ENCODE data around the gene C10orf62. TPM values are rescaled to one million over a fixed set of nuclear protein-coding genes. Genes with fewer than 3 reads are reported as not detected.
"Not testable (repeated sequence)": the region's sequence is repeated elsewhere in the genome, so short reads cannot be mapped to it uniquely, and the experiment has no call there.

The C10orf62 gene
- total and polyA plus RNA-seq, 12 donors: 0.26 to 2.3 (median 0.90) TPM; not detected in 3

GRCh38 chr10:97633921-97634320, 44.4 kb downstream of the C10orf62 start:
- TF ChIP-seq POLR2A (IDR thresholded peaks at IDR 0.05): no peak
- TF ChIP-seq CTCF (IDR thresholded peaks at IDR 0.05): peak in 3 of 6 experiments; percentile 31 to 41 (median 35)
- no peaks in the 10 kb centered on the region for H3K36me3 ChIP-seq (replicated peaks in 1 of 2)
- peak overlapping the region in 2 of 5 donors; percentile 59 to 74 for H3K27ac ChIP-seq
- no peaks in the 10 kb centered on the region for H3K9me3 ChIP-seq (replicated peaks in 1 of 3)
- peak in 1 of 7 donors; percentile 10 for DNase-seq
- no peaks in the 10 kb centered on the region for H3K27me3 ChIP-seq
- H3K4me1 ChIP-seq (replicated peaks in 1 of 2): peaks cover 6% of the 10 kb centered on the region in 2 donors
- intact Hi-C loops (cut with DNase I): no loop called here
- H3K4me3 ChIP-seq: peak overlapping the region in 2 of 4 donors; percentile 82 to 95
- 66 to 82% (median 67%) methylated on average over 8 of the region's 8 CpGs for WGBS, 4 donors

- Histone ChIP-seq H3K9me3 (replicated peaks in 1 of 3) (no peaks in the 10 kb centered on the region), H3K36me3 (replicated peaks in 1 of 2) (no peaks in the 10 kb centered on the region), H3K27ac (no peak overlapping the region), H3K4me3 (no peak overlapping the region), H3K27me3 (no peaks in the 10 kb centered on the region), H3K4me1 (replicated peaks in 1 of 2) (peaks cover 6% of the 10 kb centered on the region in 2 donors)
- DNase-seq: no peak
- TF ChIP-seq CTCF (IDR thresholded peaks at IDR 0.05): no peak
- TF ChIP-seq POLR2A (IDR thresholded peaks at IDR 0.05): no peak
- WGBS, 4 donors: 83 to 96% (median 92%) methylated on average over 1 of the region's 1 CpG
- intact Hi-C loops (cut with DNase I): no loop called here
These were observed 46.1 kb downstream of the C10orf62 start for GRCh38 chr10:97635577-97635976.

GRCh38 chr10:97639090-97639489, 49.6 kb downstream of the C10orf62 start:
- intact Hi-C loops (cut with DNase I); H3K27ac ChIP-seq: not testable (repeated sequence)

GRCh38 chr10:97640174-97640867, 50.8 kb downstream of the C10orf62 start, which contains the start of gene PI4K2A:
Gene PI4K2A (plus strand): TSS chr10:97640671. CDS start chr10:97640743, 72 bp downstream.
- H3K4me1 ChIP-seq (replicated peaks in 1 of 2): peaks cover 14 to 18% of the 10 kb centered on the region in 2 donors
- H3K36me3 ChIP-seq (replicated peaks in 1 of 2): peaks cover 0 to 9% of the 10 kb centered on the region in 2 donors
- no peaks in the 10 kb centered on the region for H3K9me3 ChIP-seq (replicated peaks in 1 of 3)
- no peak for TF ChIP-seq CTCF (IDR thresholded peaks at IDR 0.05)
- TF ChIP-seq POLR2A (IDR thresholded peaks at IDR 0.05): peak; percentile 93 to 98
- no peaks in the 10 kb centered on the region for H3K27me3 ChIP-seq
- H3K27ac ChIP-seq: peak within 1 kb of the TSS; percentile 5 to 97 (median 92)
- 1 to 6% (median 2%) methylated on average over 19 to 54 of the region's 54 CpGs for WGBS, 4 donors
- intact Hi-C loops (cut with DNase I): no loop called here
- peak; percentile 99 to 100 (median 100) for DNase-seq
- peak within 1 kb of the TSS; percentile 39 to 88 (median 72) for H3K4me3 ChIP-seq

More at GRCh38 chr10:97639090-97639489, 49.6 kb downstream of the C10orf62 start:
- H3K9me3 ChIP-seq (replicated peaks in 1 of 3); DNase-seq; H3K36me3 ChIP-seq (replicated peaks in 1 of 2); H3K27me3 ChIP-seq; H3K4me3 ChIP-seq: not testable (repeated sequence)
- H3K4me1 ChIP-seq (replicated peaks in 1 of 2): peaks cover 14 to 18% of the 10 kb centered on the region in 2 donors
- 90 to 94% (median 93%) methylated on average over 3 of the region's 3 CpGs for WGBS, 4 donors

Other genes with a start within 250 kb of the C10orf62 start
- 10 to 100 TPM; 13.3 to 56.9 (median 27.5) TPM for gene RRP12, start 188.4 kb upstream of the C10orf62 start, total RNA-seq
- 10 to 100 TPM; 27.2 to 42.9 (median 35.6) TPM for gene RRP12, start 188.4 kb upstream of the C10orf62 start, polyA plus RNA-seq
- gene PGAM1, start 163.5 kb upstream of the C10orf62 start, total RNA-seq: 100 to 1,000 TPM; 307 to 578 (median 404) TPM
- 100 to 1,000 TPM in 1 of 3 donors, 10 to 100 TPM in 2; 55.4 to 627 (median 84.4) TPM for gene PGAM1, start 163.5 kb upstream of the C10orf62 start, polyA plus RNA-seq
- 10 to 100 TPM; 22.3 to 95.8 (median 32.7) TPM for gene EXOSC1, start 143.7 kb upstream of the C10orf62 start, total RNA-seq
- 10 to 100 TPM; 38.3 to 46.7 (median 38.5) TPM for gene EXOSC1, start 143.7 kb upstream of the C10orf62 start, polyA plus RNA-seq
- 10 to 100 TPM; 18.8 to 58.7 (median 24.7) TPM for gene ZDHHC16, start 143.5 kb upstream of the C10orf62 start, total RNA-seq
- 10 to 100 TPM; 30.9 to 41.1 (median 38.4) TPM for gene ZDHHC16, start 143.5 kb upstream of the C10orf62 start, polyA plus RNA-seq
- 100 to 1,000 TPM in 1 of 9 donors, 10 to 100 TPM in 8; 38.7 to 139 (median 61.0) TPM for gene MMS19, start 91.3 kb upstream of the C10orf62 start, total RNA-seq
- gene MMS19, start 91.3 kb upstream of the C10orf62 start, polyA plus RNA-seq: 10 to 100 TPM; 46.8 to 79.8 (median 68.4) TPM
- 10 to 100 TPM in 8 of 9 donors, 1 to 10 TPM in 1; 7.9 to 24.2 (median 13.3) TPM for gene UBTD1, start 90.8 kb upstream of the C10orf62 start, total RNA-seq
- 10 to 100 TPM in 2 of 3 donors, 1 to 10 TPM in 1; 1.4 to 20.6 (median 17.4) TPM for gene UBTD1, start 90.8 kb upstream of the C10orf62 start, polyA plus RNA-seq
- 1 to 10 TPM in 5 of 9 donors, under 1 TPM in 2, not detected in 2; 0.67 to 2.9 (median 2.3) TPM for gene ANKRD2, start 16.9 kb upstream of the C10orf62 start, total RNA-seq
- gene ANKRD2, start 16.9 kb upstream of the C10orf62 start, polyA plus RNA-seq: under 1 TPM; 0.24 to 0.81 (median 0.72) TPM
- gene HOGA1, start 5.3 kb upstream of the C10orf62 start, total RNA-seq: 10 to 100 TPM in 6 of 9 donors, 1 to 10 TPM in 3; 2.1 to 30.8 (median 13.3) TPM
- 10 to 100 TPM in 2 of 3 donors, 1 to 10 TPM in 1; 3.2 to 13.6 (median 12.1) TPM for gene HOGA1, start 5.3 kb upstream of the C10orf62 start, polyA plus RNA-seq
- gene MORN4, start 43.8 kb downstream of the C10orf62 start, total RNA-seq: 10 to 100 TPM in 2 of 9 donors, 1 to 10 TPM in 7; 1.6 to 12.2 (median 7.9) TPM
- gene MORN4, start 43.8 kb downstream of the C10orf62 start, polyA plus RNA-seq: 10 to 100 TPM in 2 of 3 donors, 1 to 10 TPM in 1; 5.1 to 15.0 (median 11.7) TPM
- gene PI4K2A, start 51.0 kb downstream of the C10orf62 start, total RNA-seq: 10 to 100 TPM; 30.0 to 70.8 (median 41.6) TPM
- gene PI4K2A, start 51.0 kb downstream of the C10orf62 start, polyA plus RNA-seq: 10 to 100 TPM; 17.8 to 69.8 (median 18.2) TPM
- gene AVPI1, start 97.5 kb downstream of the C10orf62 start, total RNA-seq: 100 to 1,000 TPM in 1 of 9 donors, 10 to 100 TPM in 8; 13.1 to 158 (median 27.1) TPM
- gene AVPI1, start 97.5 kb downstream of the C10orf62 start, polyA plus RNA-seq: 10 to 100 TPM; 15.4 to 19.7 (median 15.7) TPM
- gene MARVELD1, start 124.0 kb downstream of the C10orf62 start, total RNA-seq: 10 to 100 TPM in 4 of 9 donors, 1 to 10 TPM in 5; 4.2 to 23.5 (median 9.3) TPM
- 10 to 100 TPM in 2 of 3 donors, 1 to 10 TPM in 1; 6.3 to 11.7 (median 10.7) TPM for gene MARVELD1, start 124.0 kb downstream of the C10orf62 start, polyA plus RNA-seq
- 10 to 100 TPM; 26.7 to 45.3 (median 34.7) TPM for gene ZFYVE27, start 147.4 kb downstream of the C10orf62 start, total RNA-seq
- 10 to 100 TPM; 23.6 to 39.3 (median 31.7) TPM for gene ZFYVE27, start 147.4 kb downstream of the C10orf62 start, polyA plus RNA-seq
- gene SFRP5, start 182.3 kb downstream of the C10orf62 start, total RNA-seq: 10 to 100 TPM in 2 of 9 donors, 1 to 10 TPM in 3, under 1 TPM in 4; 0.22 to 12.9 (median 1.4) TPM
- gene SFRP5, start 182.3 kb downstream of the C10orf62 start, polyA plus RNA-seq: 10 to 100 TPM in 1 of 3 donors, 1 to 10 TPM in 2; 8.0 to 43.4 (median 8.7) TPM

Data from adrenal gland (tissue), 12 donors.